ENCODE data around the gene SLC30A7. TPM values are rescaled to one million over a fixed set of nuclear protein-coding genes. Genes with fewer than 3 reads are reported as not detected.
A peak's percentile ranks its signal among the peaks of the same experiment; 100 is the strongest.

The SLC30A7 gene
- total RNA-seq, 2 experiments from 2014 or later: 40.0 to 43.4 TPM

GRCh38 chr1:100953960-100954730 lies 58.3 kb downstream of the SLC30A7 start:
- Mint-ChIP-seq H3K27ac (no peak overlapping the region), H3K9me3 (peaks cover 32% of the 10 kb centered on the region), H3K4me3 (no peak overlapping the region), H3K36me3 (peaks cover 60% of the 10 kb centered on the region), H3K4me1 (ENCODE audit: low read depth) (peaks cover 51% of the 10 kb centered on the region), H3K27me3 (no peaks in the 10 kb centered on the region)
- DNase-seq: no peak
- intact Hi-C loops (cut with micrococcal nuclease): loop anchor here (1.0 to 2.0 kb wide), 4 partner anchors 27 to 337 kb away; partner anchors contain the start of gene SLC30A7
- ChIA-PET POLR2A (interaction anchor here (0.8 kb wide), 1 partner anchor 28 kb away, joined by 3 read pairs; no protein-coding TSS in a partner anchor), CTCF (interaction anchor here (1.0 to 1.7 kb wide), 2 partner anchors 14 to 334 kb away, joined by 3 to 7 read pairs; no protein-coding TSS in a partner anchor)

- POLR2A ChIA-PET: interaction anchor here (0.5 to 1.2 kb wide), 4 partner anchors 13 to 223 kb away, joined by 3 to 7 read pairs (median 3); no protein-coding TSS in a partner anchor
- peaks cover 48% of the 10 kb centered on the region for H3K4me1 Mint-ChIP-seq (ENCODE audit: low read depth)
- H3K36me3 Mint-ChIP-seq: peaks cover 57% of the 10 kb centered on the region
- intact Hi-C loops (cut with micrococcal nuclease): loop anchor here (1.0 to 2.0 kb wide), 2 partner anchors 13 to 59 kb away; partner anchors contain the start of gene SLC30A7
- H3K27me3 Mint-ChIP-seq: no peaks in the 10 kb centered on the region
- CTCF ChIA-PET: interaction anchor here (1.7 kb wide), 1 partner anchor 333 kb away, joined by 7 read pairs; no protein-coding TSS in a partner anchor
- DNase-seq: no peak
- H3K4me3 Mint-ChIP-seq: no peak overlapping the region
- peak overlapping the region; percentile 56 for H3K27ac Mint-ChIP-seq
- H3K9me3 Mint-ChIP-seq: peaks cover 30% of the 10 kb centered on the region
Measured at GRCh38 chr1:100955322-100955721, 59.4 kb downstream of the SLC30A7 start.

DNA sequence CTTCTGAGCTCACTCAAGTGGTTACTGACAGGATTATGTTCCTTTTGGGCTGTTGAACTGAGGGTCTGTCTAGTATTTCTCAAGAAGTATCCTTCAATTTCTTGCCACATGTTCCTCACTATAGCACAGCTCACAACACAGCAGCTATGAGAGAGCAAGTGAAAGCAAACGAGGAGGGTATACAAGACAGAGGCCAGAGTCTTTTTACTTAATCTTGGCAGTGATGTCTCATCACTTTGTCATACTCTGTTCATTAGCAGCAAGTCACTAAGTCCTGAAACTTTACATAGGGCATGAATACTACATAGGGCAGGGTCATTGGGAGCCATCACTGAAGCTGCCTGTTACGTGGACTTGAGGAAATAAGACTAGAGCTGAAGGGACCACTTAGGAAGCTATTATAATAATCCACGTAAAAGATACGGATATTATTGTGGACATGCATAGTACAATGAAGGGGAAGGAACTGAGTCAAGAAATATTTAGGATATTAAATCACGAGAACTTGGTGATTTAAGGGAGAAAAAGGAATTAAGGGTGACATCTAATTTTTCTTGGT lies 63.7 kb downstream of the SLC30A7 start:
- ChIA-PET CTCF (interaction anchor here (0.6 to 1.5 kb wide), 3 partner anchors 32 to 329 kb away, joined by 3 to 6 read pairs (median 4); no protein-coding TSS in a partner anchor), POLR2A (no interaction called here)
- Mint-ChIP-seq H3K9me3 (no peaks in the 10 kb centered on the region), H3K4me1 (ENCODE audit: low read depth) (peaks cover 25% of the 10 kb centered on the region), H3K36me3 (peaks cover 48% of the 10 kb centered on the region), H3K27ac (no peak overlapping the region), H3K4me3 (no peak overlapping the region), H3K27me3 (no peaks in the 10 kb centered on the region)
- no peak for DNase-seq
- intact Hi-C loops (cut with micrococcal nuclease): no loop called here

GRCh38 chr1:100960098-100960497 lies 64.2 kb downstream of the SLC30A7 start:
- H3K27me3 Mint-ChIP-seq: no peaks in the 10 kb centered on the region
- peaks cover 25% of the 10 kb centered on the region for H3K4me1 Mint-ChIP-seq (ENCODE audit: low read depth)
- ChIA-PET POLR2A (no interaction called here), CTCF (interaction anchor here (1.5 kb wide), 1 partner anchor 328 kb away, joined by 4 read pairs; no protein-coding TSS in a partner anchor)
- peaks cover 52% of the 10 kb centered on the region for H3K36me3 Mint-ChIP-seq
- no peak overlapping the region for H3K27ac Mint-ChIP-seq
- H3K4me3 Mint-ChIP-seq: no peak overlapping the region
- H3K9me3 Mint-ChIP-seq: no peaks in the 10 kb centered on the region
- no peak for DNase-seq
- intact Hi-C loops (cut with micrococcal nuclease): no loop called here

- H3K4me3 Mint-ChIP-seq: no peak overlapping the region
- DNase-seq: no peak
- no peaks in the 10 kb centered on the region for H3K9me3 Mint-ChIP-seq
- no peak overlapping the region for H3K27ac Mint-ChIP-seq
- POLR2A ChIA-PET: no interaction called here
- peaks cover 28% of the 10 kb centered on the region for H3K4me1 Mint-ChIP-seq (ENCODE audit: low read depth)
- H3K27me3 Mint-ChIP-seq: no peaks in the 10 kb centered on the region
- peaks cover 42% of the 10 kb centered on the region for H3K36me3 Mint-ChIP-seq
- CTCF ChIA-PET: no interaction called here
- intact Hi-C loops (cut with micrococcal nuclease): no loop called here
Measured at GRCh38 chr1:100968621-100969020, 72.7 kb downstream of the SLC30A7 start.

DNA sequence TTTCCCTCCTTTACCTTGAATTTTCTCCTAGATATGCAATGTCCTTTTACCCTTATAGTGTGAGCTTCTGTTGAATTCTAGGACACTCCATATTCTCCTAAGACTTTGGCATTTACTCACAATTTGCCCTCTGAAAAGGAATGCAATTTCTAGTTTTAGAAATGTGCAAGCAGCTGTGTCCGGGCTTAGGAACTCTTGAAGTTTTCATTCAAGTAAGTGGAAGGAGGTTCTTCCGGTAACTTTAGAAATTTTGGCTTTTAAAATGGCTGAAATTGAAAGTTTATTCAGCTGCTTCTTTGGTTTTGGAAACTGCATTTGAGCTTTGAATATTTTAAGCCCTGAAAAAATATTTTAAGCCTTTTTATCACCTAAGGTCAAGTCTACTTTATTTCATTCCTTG lies 73.4 kb downstream of the SLC30A7 start:
- no peak for DNase-seq
- Mint-ChIP-seq H3K27me3 (no peaks in the 10 kb centered on the region), H3K4me3 (no peak overlapping the region), H3K4me1 (ENCODE audit: low read depth) (peaks cover 30% of the 10 kb centered on the region), H3K9me3 (no peaks in the 10 kb centered on the region), H3K36me3 (peaks cover 45% of the 10 kb centered on the region), H3K27ac (no peak overlapping the region)
- CTCF ChIA-PET: no interaction called here
- intact Hi-C loops (cut with micrococcal nuclease): no loop called here
- POLR2A ChIA-PET: no interaction called here

DNA sequence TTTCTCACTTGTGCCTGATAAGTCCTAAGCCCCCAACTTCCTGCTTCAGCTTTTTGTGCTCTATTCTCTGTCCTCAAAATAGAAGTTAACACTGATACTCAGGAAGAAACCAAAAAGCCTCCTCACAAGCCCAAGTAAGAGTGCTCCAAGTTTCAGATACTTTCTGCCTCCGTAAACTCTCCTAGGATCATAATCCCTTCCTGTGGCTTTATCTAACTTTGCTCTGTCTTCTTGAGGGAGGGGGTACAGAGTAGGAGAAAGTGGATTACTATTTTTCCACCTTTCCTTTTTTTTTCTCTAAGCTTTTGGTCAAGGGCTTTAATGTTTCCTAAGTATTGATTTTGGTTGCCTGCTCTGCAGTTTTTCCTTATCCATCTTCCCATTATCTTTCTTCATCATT lies 75.1 kb downstream of the SLC30A7 start:
- ChIA-PET POLR2A (no interaction called here), CTCF (no interaction called here)
- Mint-ChIP-seq H3K9me3 (no peaks in the 10 kb centered on the region), H3K27ac (no peak overlapping the region), H3K4me1 (ENCODE audit: low read depth) (peaks cover 30% of the 10 kb centered on the region), H3K27me3 (no peaks in the 10 kb centered on the region), H3K36me3 (peaks cover 42% of the 10 kb centered on the region), H3K4me3 (no peak overlapping the region)
- intact Hi-C loops (cut with micrococcal nuclease): no loop called here
- DNase-seq: no peak

GRCh38 chr1:100972185-100972584 lies 76.3 kb downstream of the SLC30A7 start:
- Mint-ChIP-seq H3K36me3 (peaks cover 44% of the 10 kb centered on the region), H3K4me1 (ENCODE audit: low read depth) (peaks cover 30% of the 10 kb centered on the region), H3K9me3 (no peaks in the 10 kb centered on the region), H3K27me3 (no peaks in the 10 kb centered on the region), H3K27ac (no peak overlapping the region), H3K4me3 (no peak overlapping the region)
- ChIA-PET POLR2A (no interaction called here), CTCF (no interaction called here)
- no peak for DNase-seq
- intact Hi-C loops (cut with micrococcal nuclease): no loop called here

DNA sequence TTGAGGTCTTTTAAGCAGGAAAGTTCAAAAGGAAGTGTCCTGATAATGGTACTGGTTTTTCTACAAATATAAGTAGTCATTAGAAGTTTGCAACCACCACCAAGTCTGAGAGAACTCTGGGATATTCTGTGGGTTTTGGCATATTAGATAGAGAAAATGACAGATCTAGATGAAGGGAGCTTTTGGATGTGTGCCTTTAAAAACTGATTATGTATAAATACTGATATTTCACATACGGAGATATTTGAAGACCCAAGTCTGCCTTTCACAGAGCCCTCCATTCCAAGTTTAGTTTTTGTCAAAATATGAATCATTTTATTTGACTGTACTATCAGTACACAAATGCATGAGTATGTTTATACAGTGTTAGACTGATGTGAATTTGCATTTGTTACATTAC lies 81.0 kb downstream of the SLC30A7 start:
- H3K4me1 Mint-ChIP-seq (ENCODE audit: low read depth): peaks cover 7% of the 10 kb centered on the region
- H3K27ac Mint-ChIP-seq: no peak overlapping the region
- ChIA-PET CTCF (interaction anchor here (0.7 kb wide), 1 partner anchor 332 kb away, joined by 6 read pairs; no protein-coding TSS in a partner anchor), POLR2A (no interaction called here)
- no peaks in the 10 kb centered on the region for H3K9me3 Mint-ChIP-seq
- intact Hi-C loops (cut with micrococcal nuclease): no loop called here
- DNase-seq: no peak
- H3K36me3 Mint-ChIP-seq: peaks cover 58% of the 10 kb centered on the region
- H3K4me3 Mint-ChIP-seq: no peak overlapping the region
- H3K27me3 Mint-ChIP-seq: no peaks in the 10 kb centered on the region

DNA sequence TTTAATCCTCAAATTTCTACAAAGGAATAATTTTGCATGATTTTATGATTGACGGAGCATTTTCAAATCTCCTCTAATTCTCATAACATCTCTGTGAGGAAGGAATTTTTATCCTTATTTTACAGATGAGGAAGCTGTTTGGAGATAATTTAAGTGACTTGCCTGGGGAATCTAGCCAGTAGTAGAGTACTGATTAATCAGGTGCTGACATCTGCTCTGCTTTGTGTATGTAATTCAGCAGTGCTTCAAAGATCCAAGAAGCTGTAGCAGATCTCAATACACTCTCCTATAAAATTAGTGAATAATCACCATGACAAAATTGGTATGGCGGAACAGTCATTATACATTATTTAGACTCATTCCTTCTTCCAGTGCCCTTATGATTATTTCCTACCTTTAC lies 83.7 kb downstream of the SLC30A7 start:
- DNase-seq: no peak
- CTCF ChIA-PET: no interaction called here
- Mint-ChIP-seq H3K4me3 (no peak overlapping the region), H3K4me1 (ENCODE audit: low read depth) (peaks cover 7% of the 10 kb centered on the region), H3K9me3 (no peaks in the 10 kb centered on the region), H3K36me3 (peaks cover 72% of the 10 kb centered on the region), H3K27me3 (no peaks in the 10 kb centered on the region), H3K27ac (no peak overlapping the region)
- intact Hi-C loops (cut with micrococcal nuclease): no loop called here
- POLR2A ChIA-PET: no interaction called here

GRCh38 chr1:100982793-100983192 lies 86.9 kb downstream of the SLC30A7 start:
- Mint-ChIP-seq H3K36me3 (peaks cover 73% of the 10 kb centered on the region), H3K27ac (no peak overlapping the region), H3K9me3 (peaks cover 3% of the 10 kb centered on the region), H3K4me3 (no peak overlapping the region), H3K27me3 (no peaks in the 10 kb centered on the region), H3K4me1 (ENCODE audit: low read depth) (peaks cover 9% of the 10 kb centered on the region)
- CTCF ChIA-PET: no interaction called here
- POLR2A ChIA-PET: no interaction called here
- no peak for DNase-seq
- intact Hi-C loops (cut with micrococcal nuclease): no loop called here

DNA sequence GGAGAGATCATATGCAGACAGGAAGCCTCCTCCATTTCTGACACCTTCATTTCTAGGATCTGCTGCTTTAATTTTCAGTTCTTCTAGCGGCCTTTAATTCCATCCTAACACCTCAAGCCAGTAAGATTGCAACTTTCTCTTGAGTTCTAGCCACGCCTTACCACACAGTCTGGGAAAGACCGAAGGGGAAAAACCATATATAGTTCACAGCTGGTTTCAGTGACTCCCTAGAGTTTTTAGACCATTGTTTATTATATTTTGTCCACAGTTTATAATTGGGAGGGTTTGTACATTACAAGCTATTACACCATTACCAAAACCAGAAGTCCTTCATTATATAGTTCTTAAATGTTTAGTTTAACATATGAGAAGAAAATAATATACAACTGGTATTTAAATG lies 92.2 kb downstream of the SLC30A7 start:
- Mint-ChIP-seq H3K27me3 (no peaks in the 10 kb centered on the region), H3K27ac (no peak overlapping the region)
- intact Hi-C loops (cut with micrococcal nuclease): no loop called here

More for the DNA sequence above, 92.2 kb downstream of the SLC30A7 start:
- no peak overlapping the region for H3K4me3 Mint-ChIP-seq
- peaks cover 3% of the 10 kb centered on the region for H3K9me3 Mint-ChIP-seq
- ChIA-PET POLR2A (no interaction called here), CTCF (interaction anchor here (0.8 to 1.5 kb wide), 3 partner anchors 13 to 321 kb away, joined by 3 read pairs; no protein-coding TSS in a partner anchor)
- peaks cover 11% of the 10 kb centered on the region for H3K4me1 Mint-ChIP-seq (ENCODE audit: low read depth)
- H3K36me3 Mint-ChIP-seq: peaks cover 62% of the 10 kb centered on the region
- no peak for DNase-seq
